HPDE6-E6E7 (cell line): ENCODE measurements around the gene TULP4.
A peak's percentile ranks its signal among the peaks of the same experiment; 100 is the strongest.
"Not testable (repeated sequence)": the region's sequence is repeated elsewhere in the genome, so short reads cannot be mapped to it uniquely, and the experiment has no call there.

Source experiments
- DNase-seq: peaks from one replicate; pipeline ENCODE4 v3.0.0; 2011; ENCODE audit warnings: missing footprints; ENCODE audit errors: extremely low spot score

TULP4 gene

GRCh38 chr6:158467923-158468322, 155.7 kb downstream of the TULP4 start:
- no peak for DNase-seq

DNA sequence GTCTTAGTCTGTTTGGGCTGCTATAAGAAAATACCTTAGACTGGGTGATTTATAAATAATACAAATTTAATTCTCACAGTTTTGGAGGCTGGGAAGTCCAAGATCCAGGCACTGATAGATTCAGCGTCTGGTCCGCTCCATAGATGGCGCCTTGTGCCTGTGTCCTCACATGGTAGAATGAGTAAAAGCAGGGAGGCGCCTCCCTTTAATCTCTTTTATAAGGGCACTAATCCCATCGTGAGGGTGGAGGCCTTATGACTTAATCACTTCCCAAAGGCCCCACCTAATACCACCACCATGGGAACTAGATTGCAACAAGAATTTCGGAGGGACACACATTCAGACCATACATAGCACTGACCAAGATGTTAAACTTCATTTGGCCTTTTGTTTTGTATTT, 156.4 kb downstream of the TULP4 start:
- no peak for DNase-seq

DNA sequence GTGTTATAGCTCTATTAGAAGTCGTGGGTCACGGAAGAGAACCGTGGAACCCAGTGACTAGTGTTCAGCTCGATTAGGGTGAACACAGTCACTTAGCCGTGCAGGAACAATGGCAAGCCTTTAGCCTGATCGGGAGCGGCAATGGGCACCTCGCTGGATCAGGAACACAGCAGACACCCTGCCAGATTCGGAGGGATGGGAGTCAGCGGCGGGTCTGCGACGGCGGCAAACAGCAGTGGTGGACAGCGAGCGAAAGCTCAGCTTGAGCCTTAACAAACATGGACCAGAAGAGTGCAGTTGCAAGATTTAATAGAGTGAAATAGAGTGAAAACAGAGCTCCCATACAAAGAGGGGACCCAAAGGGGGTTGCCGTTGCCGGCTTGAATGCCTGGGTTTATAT, 157.8 kb downstream of the TULP4 start:
- not testable (repeated sequence) for DNase-seq

DNA sequence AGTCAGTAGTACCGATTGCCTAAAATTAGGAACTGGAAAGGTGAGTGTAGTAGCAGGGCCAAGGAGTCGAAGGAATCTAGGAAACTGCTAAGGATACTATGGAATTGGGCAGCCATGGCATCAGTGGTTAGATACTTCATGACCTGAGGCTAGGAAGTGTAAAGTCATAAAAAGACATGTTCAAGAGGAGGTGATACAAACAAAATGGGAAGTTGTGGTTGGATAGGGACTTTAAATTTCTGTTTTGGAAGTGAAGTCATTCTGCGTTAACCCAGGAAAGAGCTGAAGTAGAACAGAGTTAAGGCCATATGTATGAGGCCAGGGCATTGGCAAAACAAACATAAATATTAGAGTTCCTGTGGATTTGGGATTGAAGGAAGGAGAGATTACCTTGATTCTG, 159.1 kb downstream of the TULP4 start:
- DNase-seq: no peak

GRCh38 chr6:158472447-158472846, 160.2 kb downstream of the TULP4 start:
- DNase-seq: no peak

GRCh38 chr6:158474961-158475343, 162.7 kb downstream of the TULP4 start:
- DNase-seq: no peak

GRCh38 chr6:158475344-158476302, 163.4 kb downstream of the TULP4 start:
- no peak for DNase-seq

- no peak for DNase-seq
Observed at GRCh38 chr6:158476389-158476788, 164.1 kb downstream of the TULP4 start.

DNA sequence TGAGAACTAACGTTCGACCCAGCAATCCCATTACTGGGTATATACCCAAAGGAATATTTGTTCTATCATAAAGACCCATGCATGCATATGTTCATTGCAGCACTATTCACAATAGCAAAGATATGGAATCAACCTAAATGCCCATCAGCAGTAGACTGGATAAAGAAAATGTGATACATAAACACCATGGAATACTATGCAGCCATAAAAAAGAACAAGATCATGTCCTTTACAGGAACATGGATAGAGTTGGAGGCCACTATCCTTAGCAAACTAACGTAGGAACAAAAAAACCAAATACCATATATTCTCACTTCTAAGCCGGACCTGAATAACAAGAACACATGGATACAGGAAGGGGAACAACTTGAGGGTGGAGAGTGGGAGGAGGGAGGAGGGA, 165.5 kb downstream of the TULP4 start:
- DNase-seq: not testable (repeated sequence)

DNA sequence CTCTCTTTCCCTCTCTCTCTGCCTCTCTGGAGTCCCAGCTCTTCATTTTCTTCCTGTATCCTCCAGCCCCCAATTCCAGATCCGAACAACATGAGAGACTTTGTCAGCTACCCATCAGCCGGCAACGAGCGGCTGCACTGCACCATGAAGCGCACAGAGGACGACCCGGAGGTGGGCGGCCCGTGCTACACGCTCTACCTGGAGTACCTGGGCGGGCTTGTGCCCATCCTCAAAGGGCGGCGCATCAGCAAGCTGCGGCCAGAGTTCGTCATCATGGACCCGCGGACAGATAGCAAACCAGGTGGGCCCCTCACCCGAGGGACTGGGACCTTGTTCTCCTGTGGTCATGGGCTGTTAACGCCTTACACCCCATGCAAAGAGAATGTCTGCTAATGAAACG, 168.7 kb downstream of the TULP4 start:
- no peak for DNase-seq

GRCh38 chr6:158481690-158482473, 169.6 kb downstream of the TULP4 start:
- DNase-seq: peak; percentile 73

GRCh38 chr6:158485431-158485830, 173.2 kb downstream of the TULP4 start:
- no peak for DNase-seq

- no peak for DNase-seq
Observed at GRCh38 chr6:158487495-158487894, 175.2 kb downstream of the TULP4 start.

- peak; percentile 93 for DNase-seq
Observed at GRCh38 chr6:158488065-158488464, 175.8 kb downstream of the TULP4 start.

DNA sequence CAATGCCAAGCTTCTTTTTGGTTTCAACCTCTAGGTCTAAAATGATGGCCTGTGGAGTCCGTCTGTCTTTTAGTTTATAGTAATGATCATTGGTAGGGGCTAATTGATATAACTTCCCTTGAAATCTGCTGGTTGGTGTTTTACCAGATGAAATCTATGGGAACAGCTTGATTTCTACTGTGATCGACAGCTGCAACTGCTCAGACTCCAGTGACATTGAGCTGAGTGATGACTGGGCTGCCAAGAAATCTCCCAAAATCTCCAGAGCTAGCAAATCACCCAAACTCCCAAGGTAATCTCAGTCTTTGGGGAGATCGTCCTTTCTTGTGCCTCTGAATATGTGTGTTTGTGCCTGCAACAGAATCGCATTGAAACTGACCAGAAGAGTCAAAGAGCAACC, 177.2 kb downstream of the TULP4 start:
- DNase-seq: no peak

DNA sequence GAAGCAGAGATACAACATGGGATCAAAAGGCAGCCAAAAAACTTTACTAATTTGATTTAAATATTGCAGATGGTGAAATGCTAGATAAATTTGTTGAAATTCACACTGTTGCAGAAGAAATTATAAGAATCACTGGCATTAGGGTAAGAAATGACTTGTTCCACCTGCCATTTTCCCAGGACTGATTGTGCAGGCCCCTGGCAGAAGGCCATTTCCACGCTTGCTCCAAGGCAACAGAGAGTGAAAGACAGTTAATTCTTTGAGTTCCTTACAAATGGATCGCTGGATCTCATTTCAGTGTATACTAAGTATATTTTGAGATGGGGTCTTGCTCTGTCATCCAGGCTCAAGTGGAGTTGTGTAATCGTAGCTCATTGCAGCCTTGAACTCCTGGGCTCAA, 180.6 kb downstream of the TULP4 start:
- no peak for DNase-seq

DNA sequence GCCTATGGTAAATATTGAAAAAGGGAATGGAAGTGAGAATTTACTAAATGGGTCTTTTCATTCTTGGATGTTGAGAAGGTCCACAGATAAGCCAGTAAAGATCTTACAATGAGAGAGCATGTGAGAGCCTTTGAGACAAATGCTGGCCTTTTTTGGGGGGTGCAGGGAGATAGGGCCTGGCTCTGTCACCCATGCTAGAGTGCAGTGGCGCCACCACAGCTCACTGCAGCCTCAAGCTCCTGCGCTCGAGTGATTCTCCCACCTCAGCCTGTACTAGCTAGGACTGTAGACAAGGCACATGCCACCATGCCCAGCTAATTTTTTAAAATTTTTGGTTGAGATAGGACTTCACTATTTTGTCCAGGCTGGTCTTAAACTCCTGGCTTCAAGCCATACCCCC, 184.4 kb downstream of the TULP4 start:
- DNase-seq: no peak

DNA sequence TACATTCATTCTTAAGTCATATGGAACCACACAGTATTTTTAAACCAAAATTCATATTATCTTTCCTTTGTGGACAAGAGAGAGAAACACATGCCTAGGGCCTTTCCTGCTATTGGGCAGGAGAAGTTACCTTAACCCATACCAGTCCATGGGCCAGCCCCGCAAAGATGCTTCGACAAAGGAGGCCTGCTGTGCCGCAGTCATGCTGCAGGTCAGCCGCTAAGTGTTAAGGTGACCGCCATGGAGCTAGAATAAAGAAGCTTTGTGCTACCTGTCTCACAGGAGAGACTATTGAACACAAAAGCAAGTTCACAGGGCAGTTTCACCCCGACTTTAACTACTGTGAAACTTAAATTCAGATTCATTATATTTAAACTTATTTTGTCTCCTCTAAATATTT, 185.4 kb downstream of the TULP4 start:
- no peak for DNase-seq

DNA sequence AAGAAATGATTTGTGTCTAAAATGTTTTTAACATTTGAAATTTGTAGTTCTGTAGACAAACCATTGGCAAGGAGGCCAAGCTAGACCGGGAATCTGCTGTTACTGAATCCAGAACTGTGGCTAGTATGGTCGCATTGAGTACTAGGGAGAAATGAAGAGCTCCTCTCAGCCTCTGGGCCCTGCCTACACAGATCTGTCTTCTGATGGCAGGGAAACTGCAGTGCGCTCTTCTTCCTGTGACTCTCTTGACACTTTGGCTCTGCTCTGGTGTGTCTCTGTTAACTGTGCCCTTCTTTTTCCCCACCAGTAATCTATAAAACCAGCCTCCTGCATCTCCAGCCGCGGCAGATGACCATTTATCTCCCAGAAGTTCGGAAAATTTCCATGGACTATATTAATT, 186.1 kb downstream of the TULP4 start:
- no peak for DNase-seq

DNA sequence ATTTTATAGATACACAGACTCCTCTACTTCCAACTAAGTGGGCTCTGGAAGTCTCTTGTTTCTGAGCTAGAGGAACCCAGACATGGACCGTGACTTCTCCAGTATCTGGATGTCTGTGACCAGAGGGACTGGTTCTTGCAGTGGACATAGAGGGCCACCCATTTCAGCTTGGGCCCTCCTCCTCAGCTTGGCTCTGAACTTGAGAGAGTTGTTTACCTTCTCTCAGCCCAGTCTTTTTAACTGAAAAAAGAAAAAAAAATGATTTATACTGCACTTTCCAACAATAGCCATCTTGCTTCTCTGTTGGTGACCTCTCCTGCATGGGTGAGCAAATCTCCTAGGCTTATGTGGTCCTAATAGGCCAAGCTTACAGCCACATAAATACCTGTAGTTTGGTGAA, 187.3 kb downstream of the TULP4 start:
- no peak for DNase-seq

GRCh38 chr6:158500016-158500735, 187.9 kb downstream of the TULP4 start:
- no peak for DNase-seq
